HepG2 (cell line): ENCODE measurements around the gene YIF1B.

Experiments
- CAMTA2 ChIP-seq: sonication (generic); formaldehyde crosslinking; IDR thresholded peaks from 2 replicates; pipeline ENCODE4 v1.4.0; 2020; ENCODE audit warnings: mild to moderate bottlenecking, missing genetic modification reagents, borderline replicate concordance
- SMAD1 ChIP-seq: sonication (generic); formaldehyde crosslinking; IDR thresholded peaks from 2 replicates; pipeline ENCODE4 v1.4.0; 2020; ENCODE audit warnings: missing genetic modification reagents, low read depth, mild to moderate bottlenecking, borderline replicate concordance
- SOX5 ChIP-seq: IDR thresholded peaks from 2 replicates; pipeline ENCODE4 v1.6.1; 2016; ENCODE audit warnings: borderline replicate concordance
- TGIF2 ChIP-seq: IDR thresholded peaks from 2 replicates; pipeline ENCODE4 v1.6.1; 2016; ENCODE audit warnings: control low read depth, missing compliant biosample characterization
- ZNF124 ChIP-seq: sonication (generic); formaldehyde crosslinking; IDR thresholded peaks from 2 replicates; pipeline ENCODE4 v1.4.0; 2020; ENCODE audit warnings: missing genetic modification reagents
- ZNF260 ChIP-seq: sonication (generic); formaldehyde crosslinking; IDR thresholded peaks from 2 replicates; pipeline ENCODE4 v1.4.0; 2020; ENCODE audit warnings: missing genetic modification reagents, low read depth, mild to moderate bottlenecking, borderline replicate concordance
- TF ChIP-seq, protein P1 (sequence below): sonication (generic); formaldehyde crosslinking; IDR thresholded peaks from 2 replicates; pipeline ENCODE4 v1.5.0; 2020; ENCODE audit warnings: mild to moderate bottlenecking, missing genetic modification reagents, moderate library complexity

DNA sequence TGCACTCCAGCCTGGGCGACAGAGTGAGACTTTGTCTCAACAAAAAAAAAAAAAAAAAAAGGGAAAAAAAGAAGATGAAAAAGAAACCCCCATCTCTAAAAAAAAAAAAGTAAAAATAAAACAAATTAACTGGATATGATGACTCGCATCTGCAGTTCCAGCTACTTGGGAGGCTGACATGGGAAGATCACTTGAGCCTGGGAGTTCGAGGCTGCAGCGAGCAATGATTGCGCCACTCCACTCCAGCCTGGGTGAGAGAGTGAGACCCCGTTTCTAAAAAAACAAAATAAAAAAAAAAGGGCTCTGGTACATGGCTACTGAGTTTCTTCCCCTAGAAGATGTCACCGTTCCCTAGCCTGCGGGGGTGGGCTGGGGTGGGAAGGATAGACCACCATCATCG lies 17.5 kb upstream of the YIF1B start:
- TF ChIP-seq TGIF2 (CRISPR knock-in tag) = no peak
- no peak for TF ChIP-seq SOX5 (CRISPR knock-in tag)
- no peak for TF ChIP-seq CAMTA2 (CRISPR knock-in tag)
- TF ChIP-seq ZNF260 (CRISPR knock-in tag) = no peak
- TF ChIP-seq, protein P1, sequence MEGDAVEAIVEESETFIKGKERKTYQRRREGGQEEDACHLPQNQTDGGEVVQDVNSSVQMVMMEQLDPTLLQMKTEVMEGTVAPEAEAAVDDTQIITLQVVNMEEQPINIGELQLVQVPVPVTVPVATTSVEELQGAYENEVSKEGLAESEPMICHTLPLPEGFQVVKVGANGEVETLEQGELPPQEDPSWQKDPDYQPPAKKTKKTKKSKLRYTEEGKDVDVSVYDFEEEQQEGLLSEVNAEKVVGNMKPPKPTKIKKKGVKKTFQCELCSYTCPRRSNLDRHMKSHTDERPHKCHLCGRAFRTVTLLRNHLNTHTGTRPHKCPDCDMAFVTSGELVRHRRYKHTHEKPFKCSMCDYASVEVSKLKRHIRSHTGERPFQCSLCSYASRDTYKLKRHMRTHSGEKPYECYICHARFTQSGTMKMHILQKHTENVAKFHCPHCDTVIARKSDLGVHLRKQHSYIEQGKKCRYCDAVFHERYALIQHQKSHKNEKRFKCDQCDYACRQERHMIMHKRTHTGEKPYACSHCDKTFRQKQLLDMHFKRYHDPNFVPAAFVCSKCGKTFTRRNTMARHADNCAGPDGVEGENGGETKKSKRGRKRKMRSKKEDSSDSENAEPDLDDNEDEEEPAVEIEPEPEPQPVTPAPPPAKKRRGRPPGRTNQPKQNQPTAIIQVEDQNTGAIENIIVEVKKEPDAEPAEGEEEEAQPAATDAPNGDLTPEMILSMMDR = no peak
- no peak for TF ChIP-seq SMAD1 (CRISPR knock-in tag)
- TF ChIP-seq ZNF124 (CRISPR knock-in tag) = no peak
